Measurements from ENCODE around the gene ANO1. TPM values are rescaled to one million over a fixed set of nuclear protein-coding genes. Genes with fewer than 3 reads are reported as not detected.

ANO1 gene
- total RNA-seq, 4 donors from 2014 or later = 5.1 to 17.5 (median 14.5) TPM

- H3K4me1 ChIP-seq = no peaks in the 10 kb centered on the region
- H3K36me3 ChIP-seq = no peaks in the 10 kb centered on the region
- intact Hi-C loops (cut with DNase I) = no loop called here
- H3K27me3 ChIP-seq = peaks cover 0 to 11% (median 0%) of the 10 kb centered on the region in 4 donors
- H3K27ac ChIP-seq = no peak overlapping the region
- H3K4me3 ChIP-seq = no peak overlapping the region
- DNase-seq = no peak
- TF ChIP-seq CTCF (IDR thresholded peaks at IDR 0.05) = no peak
- no peak for TF ChIP-seq POLR2A (IDR thresholded peaks at IDR 0.05)
- 93% methylated on average over 5 of the region's 16 CpGs; no CpG with 5 or more reads in 1 of the 2 donors for WGBS, 2 donors
- H3K9me3 ChIP-seq = no peaks in the 10 kb centered on the region
Observed at GRCh38 chr11:70099578-70100279, 21.6 kb downstream of the ANO1 start.

GRCh38 chr11:70100280-70100603, 22.1 kb downstream of the ANO1 start:
- no peak for DNase-seq
- H3K9me3 ChIP-seq = no peaks in the 10 kb centered on the region
- 68 to 85% methylated on average over 4 to 6 of the region's 8 CpGs for WGBS, 2 donors
- H3K36me3 ChIP-seq = no peaks in the 10 kb centered on the region
- H3K4me3 ChIP-seq = no peak overlapping the region
- intact Hi-C loops (cut with DNase I) = no loop called here
- TF ChIP-seq CTCF (IDR thresholded peaks at IDR 0.05) (no peak), POLR2A (IDR thresholded peaks at IDR 0.05) (no peak)
- H3K4me1 ChIP-seq = no peaks in the 10 kb centered on the region
- H3K27ac ChIP-seq = no peak overlapping the region
- peaks cover 0 to 11% (median 0%) of the 10 kb centered on the region in 4 donors for H3K27me3 ChIP-seq

GRCh38 chr11:70100791-70101190, 22.7 kb downstream of the ANO1 start:
- WGBS, 2 donors = 86 to 89% methylated on average over 2 to 15 of the region's 15 CpGs
- TF ChIP-seq POLR2A (IDR thresholded peaks at IDR 0.05) = no peak
- no peak for TF ChIP-seq CTCF (IDR thresholded peaks at IDR 0.05)
- H3K27me3 ChIP-seq = peaks cover 0 to 11% (median 0%) of the 10 kb centered on the region in 4 donors
- DNase-seq = no peak
- intact Hi-C loops (cut with DNase I) = no loop called here
- no peaks in the 10 kb centered on the region for H3K36me3 ChIP-seq
- H3K4me1 ChIP-seq = no peaks in the 10 kb centered on the region
- no peaks in the 10 kb centered on the region for H3K9me3 ChIP-seq
- H3K27ac ChIP-seq = no peak overlapping the region
- H3K4me3 ChIP-seq = no peak overlapping the region

- intact Hi-C loops (cut with DNase I) = no loop called here
- WGBS, 2 donors = 86% methylated on average over 20 to 21 of the region's 25 CpGs
- peaks cover 0 to 6% (median 0%) of the 10 kb centered on the region in 4 donors for H3K27me3 ChIP-seq
- DNase-seq = no peak
- TF ChIP-seq CTCF (IDR thresholded peaks at IDR 0.05) (no peak), POLR2A (IDR thresholded peaks at IDR 0.05) (no peak)
- no peak overlapping the region for H3K4me3 ChIP-seq
- H3K27ac ChIP-seq = no peak overlapping the region
- H3K9me3 ChIP-seq = no peaks in the 10 kb centered on the region
- no peaks in the 10 kb centered on the region for H3K36me3 ChIP-seq
- no peaks in the 10 kb centered on the region for H3K4me1 ChIP-seq
Observed at GRCh38 chr11:70103256-70103975, 25.3 kb downstream of the ANO1 start.

GRCh38 chr11:70104419-70104818, 26.3 kb downstream of the ANO1 start:
- intact Hi-C loops (cut with DNase I) = no loop called here
- no peaks in the 10 kb centered on the region for H3K9me3 ChIP-seq
- peaks cover 0 to 6% (median 0%) of the 10 kb centered on the region in 4 donors for H3K27me3 ChIP-seq
- WGBS, 2 donors = 86% methylated on average over 1 of the region's 9 CpGs; no CpG with 5 or more reads in 1 of the 2 donors
- no peak for DNase-seq
- no peaks in the 10 kb centered on the region for H3K4me1 ChIP-seq
- TF ChIP-seq CTCF (IDR thresholded peaks at IDR 0.05) = no peak
- TF ChIP-seq POLR2A (IDR thresholded peaks at IDR 0.05) = no peak
- no peak overlapping the region for H3K27ac ChIP-seq
- no peak overlapping the region for H3K4me3 ChIP-seq
- H3K36me3 ChIP-seq = no peaks in the 10 kb centered on the region
